Thyroid gland (tissue), 4 donors: ENCODE data around the gene MT3. TPM values are rescaled to one million over a fixed set of nuclear protein-coding genes. Genes with fewer than 3 reads are reported as not detected.
A peak's percentile ranks its signal among the peaks of the same experiment; 100 is the strongest.

Source experiments
- DNase-seq, 2 donors: peaks; one replicate each; pipeline ENCODE4 v3.0.0-alpha.2; 2019
- H3K27ac ChIP-seq, 3 donors: fragments of 200-600 bp; sonication (generic); 1 replicate in 2 of 3; 2 replicates in 1 of 3; pipeline ENCODE4 v1.5.1; 2016 to 2019; ENCODE audit warnings: mild to moderate bottlenecking in 1 of 3, moderate library complexity in 1 of 3
- H3K27me3 ChIP-seq: fragments of 200-600 bp; sonication (generic); one replicate; pipeline ENCODE4 v1.5.1; 2019
- H3K36me3 ChIP-seq, 2 donors: fragments of 200-600 bp; sonication (generic); one replicate each; pipeline ENCODE4 v1.5.1; 2016 to 2019
- H3K4me1 ChIP-seq, 2 donors: fragments of 200-600 bp; sonication (generic); one replicate each; pipeline ENCODE4 v1.5.1; 2017 to 2019
- H3K4me3 ChIP-seq, 3 donors: fragments of 200-600 bp; sonication (generic); replicated peaks in 1 of 3; 1 replicate in 2 of 3; 2 replicates in 1 of 3; pipeline ENCODE4 v1.5.1; 2016; ENCODE audit warnings: mild to moderate bottlenecking in 1 of 3
- H3K9me3 ChIP-seq: fragments of 200-600 bp; sonication (generic); one replicate; pipeline ENCODE4 v1.5.1; 2017
- CTCF ChIP-seq, 6 experiments: fragments of 200-600 bp in 3 of 6; fragments of 450-650 bp in 3 of 6; sonication (generic) in 3 of 6; IDR thresholded peaks; one replicate each; pipeline ENCODE4 v1.5.1; 2016 to 2019; ENCODE audit warnings: antibody characterized with exemption in 6 of 6, mild to moderate bottlenecking in 2 of 6, inconsistent platforms in 1 of 6, moderate library complexity in 1 of 6
- POLR2A ChIP-seq, 2 donors: fragments of 450-650 bp; IDR thresholded peaks; one replicate each; pipeline ENCODE4 v1.6.1; 2017; ENCODE audit warnings: antibody characterized with exemption in 2 of 2, mild to moderate bottlenecking in 2 of 2, moderate library complexity in 1 of 2
- WGBS, 2 donors: methylation state at CpG; one replicate each; pipeline ENCODE4 v1.1.5; 2017; 5-methylcytosine and 5-hydroxymethylcytosine counted together
- intact Hi-C: fragments of 100-400 bp; cut with DNase I; formaldehyde crosslinking; loops from one replicate; pipeline ENCODE4 v1.15.1; 2023
- total RNA-seq, 4 donors: library from RNA; depleted of rRNA; stranded (reverse); fragments of >200 nt; gene quantifications; one replicate each; pipeline ENCODE4 v1.2.3, GENCODE V29; 2016

MT3 gene
- total RNA-seq, 4 donors from 2014 or later, result not detected

GRCh38 chr16:56600398-56600999 is 11.2 kb downstream of the MT3 start:
- Histone ChIP-seq H3K27ac (no peak overlapping the region), H3K4me1 (peaks cover 0 to 2% of the 10 kb centered on the region in 2 donors), H3K4me3 (no peak overlapping the region), H3K36me3 (no peaks in the 10 kb centered on the region), H3K9me3 (no peaks in the 10 kb centered on the region), H3K27me3 (no peaks in the 10 kb centered on the region)
- TF ChIP-seq CTCF (IDR thresholded peaks at IDR 0.05) (peak in 5 of 6 experiments; percentile 31 to 63 (median 48)), POLR2A (IDR thresholded peaks at IDR 0.05) (no peak)
- intact Hi-C loops, result loop anchor here (10.0 kb wide), 1 partner anchor 86 kb away; no protein-coding TSS in a partner anchor
- DNase-seq, result peak; percentile 39 to 40
- WGBS, 2 donors, result 42 to 44% methylated on average over 8 of the region's 8 CpGs

GRCh38 chr16:56601325-56601724 is 12.0 kb downstream of the MT3 start:
- Histone ChIP-seq H3K27me3 (no peaks in the 10 kb centered on the region), H3K9me3 (no peaks in the 10 kb centered on the region), H3K4me3 (no peak overlapping the region), H3K27ac (no peak overlapping the region), H3K36me3 (no peaks in the 10 kb centered on the region), H3K4me1 (peaks cover 8 to 10% of the 10 kb centered on the region in 2 donors)
- WGBS, 2 donors, result 63 to 72% methylated on average over 9 of the region's 9 CpGs
- intact Hi-C loops, result loop anchor here (10.0 kb wide), 1 partner anchor 87 kb away; no protein-coding TSS in a partner anchor
- TF ChIP-seq CTCF (IDR thresholded peaks at IDR 0.05) (no peak), POLR2A (IDR thresholded peaks at IDR 0.05) (no peak)
- no peak for DNase-seq

- no peaks in the 10 kb centered on the region for H3K27me3 ChIP-seq
- intact Hi-C loops, result loop anchor here (10.0 kb wide), 1 partner anchor 89 kb away; no protein-coding TSS in a partner anchor
- H3K4me3 ChIP-seq, result no peak overlapping the region
- no peaks in the 10 kb centered on the region for H3K36me3 ChIP-seq
- TF ChIP-seq POLR2A (IDR thresholded peaks at IDR 0.05) (no peak), CTCF (IDR thresholded peaks at IDR 0.05) (peak in 4 of 6 experiments; percentile 40 to 70 (median 58))
- peaks cover 26 to 29% of the 10 kb centered on the region in 2 donors for H3K4me1 ChIP-seq
- H3K9me3 ChIP-seq, result no peaks in the 10 kb centered on the region
- DNase-seq, result peak; percentile 62 to 68
- 45 to 53% methylated on average over 4 of the region's 4 CpGs for WGBS, 2 donors
- H3K27ac ChIP-seq, result no peak overlapping the region
Observed at GRCh38 chr16:56603589-56603988, 14.3 kb downstream of the MT3 start.

- 94% methylated on average over 4 of the region's 4 CpGs for WGBS, 2 donors
- intact Hi-C loops, result loop anchor here (5.0 to 10.0 kb wide), 2 partner anchors 82 to 90 kb away; no protein-coding TSS in a partner anchor
- Histone ChIP-seq H3K4me1 (peaks cover 29 to 33% of the 10 kb centered on the region in 2 donors), H3K27me3 (no peaks in the 10 kb centered on the region), H3K36me3 (no peaks in the 10 kb centered on the region), H3K9me3 (no peaks in the 10 kb centered on the region), H3K4me3 (no peak overlapping the region), H3K27ac (peak overlapping the region in 1 of 3 donors; percentile 89)
- TF ChIP-seq POLR2A (IDR thresholded peaks at IDR 0.05) (no peak), CTCF (IDR thresholded peaks at IDR 0.05) (no peak)
- DNase-seq, result no peak
Observed at GRCh38 chr16:56604966-56605365, 15.6 kb downstream of the MT3 start.

- peaks cover 34 to 38% of the 10 kb centered on the region in 2 donors for H3K4me1 ChIP-seq
- H3K36me3 ChIP-seq, result no peaks in the 10 kb centered on the region
- 52 to 77% methylated on average over 1 of the region's 1 CpG for WGBS, 2 donors
- no peak for DNase-seq
- H3K9me3 ChIP-seq, result no peaks in the 10 kb centered on the region
- intact Hi-C loops, result loop anchor here (5.0 to 10.0 kb wide), 2 partner anchors 82 to 91 kb away; no protein-coding TSS in a partner anchor
- peak overlapping the region; percentile 89 to 98 (median 97) for H3K27ac ChIP-seq
- no peaks in the 10 kb centered on the region for H3K27me3 ChIP-seq
- no peak overlapping the region for H3K4me3 ChIP-seq
- no peak for TF ChIP-seq CTCF (IDR thresholded peaks at IDR 0.05)
- TF ChIP-seq POLR2A (IDR thresholded peaks at IDR 0.05), result no peak
Observed at GRCh38 chr16:56605475-56605874, 16.1 kb downstream of the MT3 start.
